Measurements from ENCODE around the gene MOB4.
"Not testable (repeated sequence)": the region's sequence is repeated elsewhere in the genome, so short reads cannot be mapped to it uniquely, and the experiment has no call there.

The MOB4 gene

DNA sequence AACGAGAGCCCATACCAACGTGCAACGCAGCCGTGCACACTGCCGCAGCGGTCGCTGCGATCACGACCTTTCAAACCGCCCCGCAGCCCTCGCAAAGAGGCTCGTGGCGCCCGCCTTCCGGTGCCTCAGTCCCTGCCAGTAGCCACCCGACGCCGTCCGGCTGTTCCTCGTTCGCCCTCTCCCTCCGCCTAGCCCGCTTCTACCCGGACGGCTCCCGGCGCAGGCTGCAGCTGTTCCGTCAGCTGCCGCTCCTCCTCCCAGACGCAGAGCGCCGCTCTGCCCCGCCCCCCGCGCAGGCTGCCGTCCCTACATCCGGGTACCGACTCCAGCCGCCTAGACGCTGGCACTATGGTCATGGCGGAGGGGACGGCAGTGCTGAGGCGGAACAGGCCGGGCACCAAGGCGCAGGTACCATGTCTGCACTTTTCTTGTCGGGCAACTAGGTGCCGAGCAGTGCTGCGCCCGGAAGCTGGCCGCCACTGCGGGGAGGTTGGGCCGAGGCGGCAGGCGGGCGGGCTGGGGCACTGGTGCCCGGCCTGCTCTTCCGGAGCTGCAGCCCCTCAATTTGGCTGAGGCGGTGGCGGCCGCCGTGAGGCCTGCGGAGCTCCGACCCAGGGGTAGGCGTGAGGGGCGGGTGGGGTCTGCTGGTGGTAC lies at the start of gene MOB4:
Gene MOB4 (plus strand): TSS at position 328 of the 654 bp plus-strand sequence. CDS start 21 bp downstream, at position 349.
- DNase-seq: peak; percentile 97

- no peak for DNase-seq
Measured at GRCh38 chr2:197472166-197472565, 43.7 kb upstream of the MOB4 start.

DNA sequence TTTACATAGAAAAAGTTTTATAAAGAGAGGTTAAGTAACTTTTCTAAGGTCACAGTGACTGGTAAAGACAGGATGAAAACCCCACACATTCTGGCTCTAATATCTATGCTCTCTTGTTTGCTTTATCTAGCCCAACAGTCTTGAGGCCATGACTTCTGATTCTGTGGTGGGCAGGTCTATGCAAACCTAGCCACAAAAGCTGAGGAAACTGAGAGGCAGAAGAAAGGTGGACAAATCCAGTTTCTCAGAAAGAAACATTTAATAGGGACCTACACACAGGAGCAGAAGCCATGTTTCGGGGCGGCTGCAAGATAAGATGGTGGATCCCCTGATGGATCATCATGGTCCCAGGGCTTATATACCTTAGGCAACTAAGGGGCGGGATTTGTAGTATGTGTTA lies 38.1 kb upstream of the MOB4 start:
- no peak for DNase-seq

DNA sequence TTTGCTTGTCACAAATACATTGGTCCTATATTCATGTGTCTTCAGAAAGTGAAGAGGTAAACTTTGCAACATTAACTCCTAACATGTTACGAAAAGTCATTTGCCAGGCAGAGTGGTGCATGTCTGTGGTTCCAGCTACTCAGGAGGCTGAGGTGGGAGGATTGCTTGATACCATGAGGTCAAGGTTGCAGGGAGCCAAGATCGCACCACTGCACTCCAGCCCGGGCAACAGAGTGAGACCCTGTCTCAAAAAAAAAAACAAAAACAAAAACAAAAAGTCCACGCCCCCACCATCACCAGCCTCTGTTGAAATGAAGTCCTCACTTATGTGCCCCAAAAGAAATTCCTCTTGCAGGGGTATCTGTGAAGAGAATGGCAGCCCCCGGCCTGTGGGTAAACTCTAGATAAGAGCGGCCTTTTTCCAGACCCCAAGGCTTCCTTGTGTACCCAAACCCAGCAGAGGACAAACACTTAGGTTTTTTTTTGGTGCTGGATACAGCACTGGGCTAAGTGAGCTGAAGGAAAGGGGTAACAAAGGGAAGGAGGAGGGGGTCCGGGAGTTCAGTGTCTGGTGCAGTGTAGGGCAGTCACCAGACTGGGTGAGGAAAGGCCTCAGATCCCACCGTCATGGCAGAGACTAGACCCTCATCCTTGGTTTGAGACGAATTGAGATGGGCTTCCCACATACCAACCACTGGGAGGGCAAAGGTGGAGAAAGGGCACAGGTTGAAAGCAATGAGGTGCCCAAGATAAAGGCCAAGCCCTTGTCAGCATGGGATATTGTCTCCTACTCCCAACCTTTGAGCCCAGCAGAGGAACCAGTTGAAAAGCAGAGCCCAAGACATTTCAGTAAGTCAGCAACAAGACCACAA lies 35.5 kb upstream of the MOB4 start:
- no peak for DNase-seq

GRCh38 chr2:197484248-197484647 lies 31.6 kb upstream of the MOB4 start:
- not testable (repeated sequence) for DNase-seq

DNA sequence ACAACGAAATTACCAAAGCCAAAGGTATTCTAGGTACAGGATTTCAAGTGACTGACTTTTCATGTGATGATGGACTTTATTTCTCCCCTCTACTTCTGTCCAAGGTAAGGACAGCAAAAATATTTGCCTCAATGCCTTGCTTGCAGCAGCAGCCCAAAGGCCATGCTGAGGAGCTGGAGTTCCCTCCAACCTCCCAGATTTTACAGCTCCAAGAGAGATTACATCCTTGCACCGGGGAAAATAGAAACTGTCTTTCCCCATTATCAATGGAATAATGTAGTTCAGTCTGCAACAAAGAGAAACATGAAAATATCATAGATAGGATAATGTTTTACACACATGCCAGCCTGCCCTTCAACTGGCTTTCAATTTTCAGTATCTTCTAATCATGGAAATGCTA lies 29.7 kb upstream of the MOB4 start:
- DNase-seq: no peak

GRCh38 chr2:197487385-197487784 lies 28.5 kb upstream of the MOB4 start:
- DNase-seq: no peak

DNA sequence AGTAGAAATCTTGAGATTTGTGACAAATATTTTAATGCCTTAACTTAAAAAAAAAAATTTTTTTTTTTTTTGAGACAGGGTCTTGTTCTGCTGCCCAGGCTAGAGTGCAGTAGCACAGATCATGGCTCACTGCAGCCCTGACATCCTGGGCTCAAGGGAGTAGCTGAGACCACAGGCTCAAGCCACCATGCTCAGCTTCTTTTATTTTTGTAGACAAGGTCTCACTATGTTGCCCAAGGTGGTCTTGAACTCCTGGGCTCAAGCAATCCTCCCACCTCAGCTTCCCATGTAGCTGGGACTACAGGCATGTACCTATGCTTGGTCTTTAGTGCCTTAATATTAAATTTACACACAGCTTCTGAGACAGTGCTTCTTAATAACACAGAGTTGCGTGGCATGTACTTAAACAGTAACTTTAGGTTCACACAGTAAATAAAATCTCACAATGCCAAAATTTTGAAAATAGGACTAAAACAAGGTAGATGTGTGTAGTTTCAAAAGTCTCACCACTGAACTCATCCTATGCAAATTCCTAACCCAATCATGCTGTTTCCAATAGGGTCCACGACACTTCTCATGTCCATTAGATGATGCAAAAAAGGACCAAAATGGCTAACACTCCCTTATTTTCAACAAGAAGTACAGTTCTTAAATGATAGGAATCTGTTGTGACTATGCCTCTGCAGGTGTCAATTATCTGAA lies 20.3 kb upstream of the MOB4 start:
- no peak for DNase-seq

- DNase-seq: no peak
Measured at GRCh38 chr2:197496695-197497094, 19.2 kb upstream of the MOB4 start.

GRCh38 chr2:197497326-197497725 lies 18.5 kb upstream of the MOB4 start:
- no peak for DNase-seq

DNA sequence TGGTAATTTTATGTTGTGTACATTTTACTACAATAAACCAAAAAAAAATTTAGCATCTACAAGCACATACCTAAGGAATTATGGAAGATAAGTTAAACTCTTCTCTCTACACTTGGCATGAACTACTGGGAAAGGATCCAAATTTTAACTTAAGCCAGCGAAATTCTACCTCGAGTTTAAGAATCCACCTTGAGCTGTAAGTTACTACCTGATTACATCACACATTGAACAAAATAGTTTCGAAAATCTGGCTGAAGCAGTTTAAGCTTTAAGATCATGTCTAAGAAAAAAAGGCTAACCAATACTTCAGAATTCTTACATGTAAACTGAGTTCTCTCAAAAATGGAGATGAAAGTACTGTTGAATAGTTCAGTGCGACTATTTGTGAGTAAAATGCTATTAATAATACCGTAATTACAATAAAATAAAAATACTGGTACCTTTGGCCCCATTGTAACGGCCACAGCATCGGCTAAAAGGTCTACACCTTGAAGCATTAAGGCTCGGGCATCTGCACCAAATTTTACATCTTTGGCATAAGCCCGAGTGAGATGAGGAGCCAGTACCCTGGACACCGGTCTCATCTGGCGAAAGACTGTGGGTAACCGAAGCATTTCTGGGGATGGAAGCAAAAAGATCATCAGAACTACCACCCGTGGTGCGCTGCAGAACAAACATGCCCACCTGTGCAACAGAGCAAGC lies 17.5 kb upstream of the MOB4 start:
- DNase-seq: no peak

DNA sequence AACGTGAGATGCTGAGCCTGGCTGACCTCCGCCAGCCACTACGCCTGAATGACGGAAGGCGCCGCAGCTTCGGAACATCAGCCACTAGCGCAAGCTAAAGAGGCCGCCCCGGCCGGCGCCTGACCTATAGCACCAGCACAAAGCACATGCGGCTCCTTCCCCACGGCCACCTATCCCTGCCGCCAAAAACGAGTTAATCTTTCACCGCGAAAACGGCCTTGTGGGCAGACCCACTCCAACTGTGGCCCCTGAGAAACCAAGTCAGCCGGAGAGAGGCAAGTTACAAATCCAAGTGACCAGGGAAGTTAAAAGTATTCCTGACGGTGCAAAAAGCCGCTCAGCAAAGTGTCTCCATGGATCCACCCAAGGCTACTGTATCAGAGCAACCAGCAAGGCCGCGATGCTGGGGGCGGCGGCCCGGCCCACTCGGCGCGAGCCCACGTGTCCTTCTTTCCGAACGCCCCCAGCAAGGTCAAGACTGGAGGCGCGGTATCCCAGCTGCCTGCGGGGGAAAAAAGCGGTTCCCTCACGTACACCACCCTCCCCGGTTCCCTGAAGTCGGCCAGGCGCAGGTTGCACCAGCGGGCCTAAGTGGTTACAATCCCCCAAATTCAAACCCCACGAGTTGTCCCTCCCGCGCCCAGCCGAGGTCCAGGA lies 16.8 kb upstream of the MOB4 start:
- peak; percentile 69 for DNase-seq

DNA sequence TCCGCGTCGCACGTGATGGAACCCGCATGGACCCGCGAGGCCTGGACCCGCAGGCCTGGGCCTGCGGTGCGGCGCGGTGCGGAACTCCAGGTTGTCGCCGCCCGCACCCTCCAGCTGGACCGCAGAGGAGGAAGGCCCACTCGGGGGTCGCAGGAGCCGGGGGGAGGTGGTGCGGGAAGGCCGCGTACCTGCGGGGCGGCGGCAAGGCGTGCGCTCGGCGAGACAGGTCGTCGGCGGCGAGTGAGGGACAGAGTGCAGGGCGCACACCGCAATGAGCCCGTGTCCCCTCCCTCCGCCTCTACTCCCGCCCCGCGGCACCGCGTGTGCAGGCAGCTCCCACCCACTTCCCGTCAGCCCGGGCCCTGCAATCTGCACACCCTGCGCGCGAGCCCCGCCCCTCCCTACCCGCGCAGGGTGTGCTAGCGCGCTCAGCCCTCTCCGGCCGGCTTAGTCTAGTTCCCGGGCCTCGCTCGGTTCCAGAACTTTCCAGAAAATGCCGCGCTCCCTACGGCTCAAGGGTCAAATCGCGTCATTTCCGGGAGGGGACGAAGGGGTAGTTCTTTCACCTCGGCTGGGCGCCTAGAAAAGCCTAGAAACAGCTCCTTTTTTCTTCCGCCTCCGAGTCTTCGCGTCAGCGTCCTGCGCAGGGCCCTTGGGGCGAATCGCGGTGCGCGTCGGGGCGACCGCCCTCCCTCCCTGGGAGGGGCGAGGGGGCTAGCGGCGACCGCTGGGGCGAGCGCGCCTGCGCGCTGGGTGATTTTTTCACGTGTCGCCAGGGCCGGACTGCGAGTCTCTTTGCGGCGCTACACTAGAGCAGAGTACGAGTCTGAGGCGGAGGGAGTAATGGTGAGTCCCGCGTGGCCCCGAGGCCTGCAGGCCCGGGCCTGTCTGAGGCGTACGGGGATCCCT lies 16.0 kb upstream of the MOB4 start, which contains the start of the genes HSPD1 and HSPE1:
Gene HSPD1 (minus strand): TSS at position 247 of the 909 bp plus-strand sequence. CDS start 992 bp downstream, outside the sequence.
Gene HSPE1 (plus strand): TSS at position 786 of the 909 bp plus-strand sequence. CDS start 58 bp downstream, at position 844.
- DNase-seq: peak; percentile 100

DNA sequence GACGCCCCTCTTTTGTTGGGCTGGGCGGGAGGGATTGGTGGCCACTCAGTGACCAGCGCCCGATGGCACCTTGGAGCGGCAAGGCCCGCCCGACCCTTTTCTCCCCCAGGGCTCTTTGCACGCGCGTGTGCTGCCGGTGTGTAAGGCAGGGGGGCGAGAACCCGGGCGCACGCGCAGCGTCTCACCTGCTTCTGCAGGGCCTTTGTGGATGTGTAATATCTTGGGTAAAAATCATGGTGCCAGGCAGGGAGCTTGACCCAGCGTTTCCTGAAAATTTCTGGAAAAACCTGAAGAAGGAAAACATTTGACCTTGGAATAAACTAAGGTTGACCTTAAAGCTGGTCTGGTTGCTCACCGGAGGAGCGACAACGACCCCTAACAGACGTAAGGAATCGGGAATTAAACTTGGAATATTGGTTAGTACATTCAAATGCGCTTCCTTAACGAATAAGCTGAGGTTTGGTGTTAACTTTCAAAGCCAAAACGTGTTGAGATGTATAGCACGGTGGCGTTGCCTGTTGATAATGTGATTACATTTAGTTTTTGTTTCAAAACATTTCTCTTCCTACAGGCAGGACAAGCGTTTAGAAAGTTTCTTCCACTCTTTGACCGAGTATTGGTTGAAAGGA lies 15.2 kb upstream of the MOB4 start:
- DNase-seq: no peak

GRCh38 chr2:197502201-197502600 lies 13.7 kb upstream of the MOB4 start:
- DNase-seq: no peak

- DNase-seq: no peak
Measured at GRCh38 chr2:197502685-197503084, 13.2 kb upstream of the MOB4 start.

- no peak for DNase-seq
Measured at GRCh38 chr2:197504000-197504399, 11.9 kb upstream of the MOB4 start.

DNA sequence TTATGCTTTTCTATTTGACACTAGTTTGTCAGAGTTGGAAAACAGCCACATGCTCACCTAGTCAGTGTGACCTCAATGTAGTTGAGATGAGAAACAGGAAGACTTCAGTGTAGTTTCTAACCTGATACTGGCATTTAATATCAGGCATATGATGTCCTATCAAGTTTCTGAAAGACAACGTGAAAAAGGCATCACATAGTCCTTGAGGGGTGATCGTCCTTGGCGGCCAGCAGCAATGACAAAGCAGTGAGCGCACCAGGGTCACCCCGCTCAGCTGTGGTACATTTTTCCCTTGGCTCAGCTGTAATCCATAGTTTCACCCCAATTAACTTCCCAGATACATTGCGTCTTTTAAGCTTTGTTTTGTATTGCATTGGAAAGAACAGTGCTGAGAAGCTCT lies 11.4 kb upstream of the MOB4 start:
- DNase-seq: no peak

- no peak for DNase-seq
Measured at GRCh38 chr2:197506658-197507057, 9.2 kb upstream of the MOB4 start.

DNA sequence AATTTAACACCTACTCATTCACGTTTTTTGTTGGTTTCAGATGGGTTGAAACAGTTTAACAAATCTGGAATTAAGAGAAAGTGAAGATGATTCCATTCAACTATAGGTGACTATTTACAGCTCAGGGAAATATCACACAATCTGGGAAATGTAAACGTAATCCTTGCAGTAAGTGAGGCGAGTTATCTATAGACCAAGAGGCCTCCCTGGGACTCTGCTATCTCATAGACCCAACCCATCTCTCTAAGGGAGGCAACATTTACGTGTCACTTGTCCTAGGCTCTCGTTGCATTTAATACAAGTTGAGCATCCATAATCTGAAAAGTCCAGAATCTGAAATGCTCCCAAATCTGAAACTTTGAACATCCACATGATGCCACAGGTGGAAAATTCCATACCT lies 2.0 kb upstream of the MOB4 start:
- no peak for DNase-seq

DNA sequence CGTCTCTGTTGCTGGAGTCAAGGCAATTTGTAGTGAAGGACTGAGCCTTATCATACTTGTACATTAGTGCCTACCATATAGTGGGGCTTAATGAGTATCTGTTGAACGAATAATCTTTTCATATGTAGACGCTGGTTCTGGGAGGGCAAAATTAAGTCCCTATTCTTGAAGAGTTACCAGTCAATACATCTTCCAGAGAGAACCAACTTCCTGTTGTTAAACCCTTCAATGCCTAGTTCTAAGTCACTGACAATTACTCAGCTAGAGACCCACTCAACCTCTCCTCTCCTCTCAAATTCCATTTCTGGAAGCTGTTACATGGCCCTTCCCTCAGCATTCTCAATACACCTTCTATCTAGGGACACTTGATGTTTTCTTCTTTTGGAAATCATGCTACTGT lies 1.1 kb upstream of the MOB4 start:
- peak; percentile 15 for DNase-seq
